Tibial nerve (tissue), 4 donors: ENCODE measurements around the gene ZFAND3. TPM values are rescaled to one million over a fixed set of nuclear protein-coding genes. Genes with fewer than 3 reads are reported as not detected.

Source experiments
- DNase-seq, 2 donors: peaks; one replicate each; pipeline ENCODE4 v3.0.0-alpha.2; 2019; ENCODE audit warnings: low spot score in 2 of 2
- H3K27ac ChIP-seq, 4 donors: fragments of 200-600 bp; sonication (generic) in 3 of 4; one replicate each; pipeline ENCODE4 v1.5.1; 2017 to 2019; ENCODE audit warnings: mild to moderate bottlenecking in 1 of 4
- H3K27me3 ChIP-seq, 2 donors: fragments of 200-600 bp; sonication (generic) in 1 of 2; one replicate each; pipeline versions ENCODE4 v1.5.1 to v1.6.0; 2017 to 2019
- H3K36me3 ChIP-seq, 3 donors: fragments of 200-600 bp; sonication (generic); one replicate each; pipeline ENCODE4 v1.5.1; 2018 to 2019
- H3K4me1 ChIP-seq, 4 donors: fragments of 200-600 bp; sonication (generic) in 3 of 4; one replicate each; pipeline ENCODE4 v1.5.1; 2017 to 2019
- H3K4me3 ChIP-seq, 4 donors: fragments of 200-600 bp; sonication (generic) in 3 of 4; one replicate each; pipeline ENCODE4 v1.5.1; 2017 to 2019; ENCODE audit warnings: mild to moderate bottlenecking in 1 of 4, moderate library complexity in 1 of 4
- H3K9me3 ChIP-seq, 4 donors: fragments of 200-600 bp; sonication (generic) in 3 of 4; one replicate each; pipeline ENCODE4 v1.5.1; 2017 to 2019
- EP300 ChIP-seq, 2 donors: sonication (generic); formaldehyde crosslinking; IDR thresholded peaks; one replicate each; pipeline ENCODE4 v1.6.1; 2017; ENCODE audit warnings: antibody characterized with exemption in 2 of 2, mild to moderate bottlenecking in 1 of 2
- POLR2A ChIP-seq, 2 donors: fragments of 450-650 bp; IDR thresholded peaks; one replicate each; pipeline ENCODE4 v1.6.1; 2017; ENCODE audit warnings: antibody characterized with exemption in 2 of 2, mild to moderate bottlenecking in 2 of 2, moderate library complexity in 2 of 2
- WGBS, 2 donors: methylation state at CpG; one replicate each; pipeline ENCODE4 v1.1.5; 2018; 5-methylcytosine and 5-hydroxymethylcytosine counted together
- total RNA-seq, 4 donors: library from RNA; depleted of rRNA; stranded (reverse); fragments of >200 nt; gene quantifications; one replicate each; pipeline ENCODE4 v1.1.0, GENCODE V29; 2016
- TF ChIP-seq, protein P1 (sequence below), 5 experiments: fragments of 200-600 bp in 3 of 5; fragments of 450-650 bp in 2 of 5; sonication (generic) in 3 of 5; IDR thresholded peaks; one replicate each; pipeline ENCODE4 v1.5.1; 2016 to 2019; ENCODE audit warnings: antibody characterized with exemption in 5 of 5, mild to moderate bottlenecking in 3 of 5, moderate library complexity in 2 of 5

ZFAND3 gene
- total RNA-seq, 4 donors from 2014 or later: 30.1 to 47.9 (median 39.1) TPM

DNA sequence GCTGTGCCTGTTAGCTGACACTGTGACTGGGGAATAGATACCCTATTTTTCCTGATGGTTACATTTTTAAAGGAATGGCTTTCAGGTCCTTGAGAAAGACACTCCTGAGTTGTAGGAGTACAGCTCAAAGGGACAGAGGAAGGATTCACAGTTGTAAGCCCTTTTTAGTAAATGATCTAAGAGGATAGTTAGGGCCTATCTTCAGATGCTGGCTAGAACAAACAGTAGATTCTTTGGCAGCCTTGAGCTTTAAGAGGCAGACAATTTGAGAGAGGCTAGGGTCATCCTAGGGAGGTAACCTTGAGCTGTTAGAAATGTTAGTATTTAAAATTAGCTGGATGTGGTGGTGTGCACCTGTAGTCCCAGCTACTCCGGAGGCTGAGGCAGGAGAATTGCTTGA lies 111.5 kb downstream of the ZFAND3 start:
- Histone ChIP-seq H3K27me3 (no peaks in the 10 kb centered on the region), H3K36me3 (no peaks in the 10 kb centered on the region), H3K4me3 (no peak overlapping the region), H3K27ac (no peak overlapping the region), H3K4me1 (peaks cover 0 to 23% (median 0%) of the 10 kb centered on the region in 4 donors), H3K9me3 (no peaks in the 10 kb centered on the region)
- no peak for DNase-seq
- WGBS, 2 donors: 90 to 93% methylated on average over 1 of the region's 1 CpG
- TF ChIP-seq EP300 (IDR thresholded peaks at IDR 0.05) (no peak), POLR2A (IDR thresholded peaks at IDR 0.05) (no peak)
- TF ChIP-seq, protein P1, sequence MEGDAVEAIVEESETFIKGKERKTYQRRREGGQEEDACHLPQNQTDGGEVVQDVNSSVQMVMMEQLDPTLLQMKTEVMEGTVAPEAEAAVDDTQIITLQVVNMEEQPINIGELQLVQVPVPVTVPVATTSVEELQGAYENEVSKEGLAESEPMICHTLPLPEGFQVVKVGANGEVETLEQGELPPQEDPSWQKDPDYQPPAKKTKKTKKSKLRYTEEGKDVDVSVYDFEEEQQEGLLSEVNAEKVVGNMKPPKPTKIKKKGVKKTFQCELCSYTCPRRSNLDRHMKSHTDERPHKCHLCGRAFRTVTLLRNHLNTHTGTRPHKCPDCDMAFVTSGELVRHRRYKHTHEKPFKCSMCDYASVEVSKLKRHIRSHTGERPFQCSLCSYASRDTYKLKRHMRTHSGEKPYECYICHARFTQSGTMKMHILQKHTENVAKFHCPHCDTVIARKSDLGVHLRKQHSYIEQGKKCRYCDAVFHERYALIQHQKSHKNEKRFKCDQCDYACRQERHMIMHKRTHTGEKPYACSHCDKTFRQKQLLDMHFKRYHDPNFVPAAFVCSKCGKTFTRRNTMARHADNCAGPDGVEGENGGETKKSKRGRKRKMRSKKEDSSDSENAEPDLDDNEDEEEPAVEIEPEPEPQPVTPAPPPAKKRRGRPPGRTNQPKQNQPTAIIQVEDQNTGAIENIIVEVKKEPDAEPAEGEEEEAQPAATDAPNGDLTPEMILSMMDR (IDR thresholded peaks at IDR 0.05): no peak

GRCh38 chr6:37934276-37934675 lies 114.7 kb downstream of the ZFAND3 start:
- Histone ChIP-seq H3K4me1 (peaks cover 0 to 10% (median 0%) of the 10 kb centered on the region in 4 donors), H3K9me3 (no peaks in the 10 kb centered on the region)
- WGBS, 2 donors: 92 to 94% methylated on average over 5 of the region's 5 CpGs

DNA sequence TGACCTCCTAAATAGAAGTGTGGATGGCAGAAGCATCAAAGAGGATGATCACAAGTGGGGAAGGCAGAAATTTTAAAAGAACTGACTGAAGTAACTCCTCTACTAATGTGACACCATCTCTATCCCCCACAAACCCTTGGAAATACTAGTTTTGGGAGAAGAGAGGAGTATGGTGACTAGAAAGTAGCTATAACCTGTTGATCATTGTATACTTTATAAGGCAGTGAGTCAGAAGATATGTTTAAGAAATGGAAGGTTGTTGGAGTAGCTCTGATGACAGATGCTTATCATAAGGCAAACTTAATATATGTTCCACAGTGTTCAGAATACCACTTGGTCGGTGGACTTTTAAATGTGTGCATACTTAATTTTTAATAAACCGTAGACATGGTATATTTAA lies 116.6 kb downstream of the ZFAND3 start:
- 96 to 97% methylated on average over 2 of the region's 2 CpGs for WGBS, 2 donors

More at GRCh38 chr6:37934276-37934675, 114.7 kb downstream of the ZFAND3 start:
- DNase-seq: no peak
- Histone ChIP-seq H3K36me3 (no peaks in the 10 kb centered on the region), H3K27ac (no peak overlapping the region), H3K4me3 (no peak overlapping the region), H3K27me3 (no peaks in the 10 kb centered on the region)
- TF ChIP-seq, protein P1 (IDR thresholded peaks at IDR 0.05): no peak
- no peak for TF ChIP-seq POLR2A (IDR thresholded peaks at IDR 0.05)
- TF ChIP-seq EP300 (IDR thresholded peaks at IDR 0.05): no peak

DNA sequence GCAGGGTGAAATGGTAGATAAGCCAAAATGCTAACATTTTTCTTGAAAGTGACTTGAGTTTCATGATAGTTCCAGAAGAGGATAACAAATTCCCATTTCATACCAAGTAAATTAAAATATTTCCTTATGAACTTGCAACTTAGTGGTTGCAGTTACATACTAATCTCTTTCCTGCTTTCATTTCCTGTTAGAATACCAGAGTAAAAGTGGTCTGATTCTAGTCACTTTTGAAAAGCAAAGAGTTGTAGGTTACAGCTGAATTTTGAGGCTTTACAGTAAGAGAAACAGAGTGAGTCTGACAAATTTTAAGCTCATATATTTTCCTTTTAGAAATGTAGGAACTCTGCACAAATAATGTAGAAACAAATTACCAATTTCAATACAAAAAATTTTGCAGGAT lies 117.4 kb downstream of the ZFAND3 start:
- Histone ChIP-seq H3K4me1 (peaks cover 0 to 27% (median 3%) of the 10 kb centered on the region in 4 donors), H3K4me3 (no peak overlapping the region), H3K9me3 (no peaks in the 10 kb centered on the region), H3K36me3 (no peaks in the 10 kb centered on the region), H3K27me3 (no peaks in the 10 kb centered on the region), H3K27ac (no peak overlapping the region)
- TF ChIP-seq EP300 (IDR thresholded peaks at IDR 0.05) (no peak), POLR2A (IDR thresholded peaks at IDR 0.05) (no peak)
- TF ChIP-seq, protein P1 (IDR thresholded peaks at IDR 0.05): no peak
- DNase-seq: no peak

More for the DNA sequence above, 116.6 kb downstream of the ZFAND3 start:
- TF ChIP-seq, protein P1 (IDR thresholded peaks at IDR 0.05): no peak
- TF ChIP-seq POLR2A (IDR thresholded peaks at IDR 0.05) (no peak), EP300 (IDR thresholded peaks at IDR 0.05) (no peak)
- H3K36me3 ChIP-seq: no peaks in the 10 kb centered on the region
- H3K4me1 ChIP-seq: peaks cover 0 to 20% (median 2%) of the 10 kb centered on the region in 4 donors
- no peaks in the 10 kb centered on the region for H3K27me3 ChIP-seq
- no peak for DNase-seq
- H3K9me3 ChIP-seq: no peaks in the 10 kb centered on the region
- no peak overlapping the region for H3K27ac ChIP-seq
- H3K4me3 ChIP-seq: no peak overlapping the region

DNA sequence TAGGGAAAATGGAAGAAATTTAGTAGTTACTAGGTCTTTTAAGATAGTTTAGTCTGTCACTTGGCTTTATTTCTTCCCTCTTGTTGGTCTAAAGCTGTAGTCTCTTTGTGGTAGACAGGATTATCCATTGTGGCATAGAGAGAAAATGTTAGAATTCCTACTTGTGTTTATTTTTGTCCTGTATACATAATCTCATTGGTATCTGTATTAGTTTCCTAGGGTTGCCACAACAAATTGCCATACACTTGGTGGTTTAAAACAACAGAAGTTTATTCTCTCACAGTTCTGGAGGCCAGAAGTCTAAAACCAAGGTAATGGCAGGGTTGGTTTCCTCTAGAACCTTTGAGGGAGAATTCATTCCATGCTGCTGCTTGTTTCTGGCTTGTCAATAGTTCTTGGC lies 119.4 kb downstream of the ZFAND3 start:
- Histone ChIP-seq H3K36me3 (no peaks in the 10 kb centered on the region), H3K9me3 (no peaks in the 10 kb centered on the region), H3K4me1 (peaks cover 0 to 47% (median 3%) of the 10 kb centered on the region in 4 donors), H3K27ac (no peak overlapping the region), H3K4me3 (no peak overlapping the region), H3K27me3 (no peaks in the 10 kb centered on the region)
- no peak for TF ChIP-seq POLR2A (IDR thresholded peaks at IDR 0.05)
- no peak for TF ChIP-seq EP300 (IDR thresholded peaks at IDR 0.05)
- TF ChIP-seq, protein P1 (IDR thresholded peaks at IDR 0.05): no peak
- DNase-seq: no peak
